GM12878 (cell line): ENCODE data around the gene IGFBP2. TPM values are rescaled to one million over a fixed set of nuclear protein-coding genes. Genes with fewer than 3 reads are reported as not detected.

ENCODE experiments used
- ATAC-seq: fragments of 200-7000 bp; cut with Tn5 transposase; 3 replicates; pipeline ENCODE4 v1.9.1; 2020; ENCODE audit warnings: mild to moderate bottlenecking, moderate library complexity
- BruUV-seq: library from RNA; stranded (reverse); fragments of 400-500 nt; replicated peaks from 2 replicates; lab custom pipeline; 2021; lab: Mats Ljungman, UMichigan
- CTCF ChIA-PET: fragments of 300-600 bp; sonication (Branson Sonifier 250); formaldehyde crosslinking; extraction: SDS; loops from one replicate; lab custom pipeline; 2021; ENCODE audit warnings: inconsistent platforms; lab: Yijun Ruan, JAX
- POLR2A ChIA-PET: fragments of 350-600 bp; formaldehyde crosslinking; extraction: SDS; loops from one replicate; lab custom pipeline; 2021; ENCODE audit warnings: inconsistent platforms; lab: Charles Lee
- RAD21 ChIA-PET: fragments of 300-600 bp; sonication (Branson Sonifier 250); formaldehyde crosslinking; loops from one replicate; lab custom pipeline; 2023; ENCODE audit warnings: antibody characterized with exemption; ENCODE audit not compliant: unreplicated experiment; lab: Charles Lee
- SMC1A ChIA-PET: fragments of 300-600 bp; sonication (Branson Sonifier 250); formaldehyde crosslinking; loops from one replicate; lab custom pipeline; 2023; ENCODE audit not compliant: unreplicated experiment, uncharacterized antibody; lab: Charles Lee
- DNase-seq: peaks from one replicate; pipeline ENCODE4 v3.0.0-alpha.2; 2011; ENCODE audit warnings: low read depth, low spot score
- FAIRE-seq: peaks from 3 replicates; lab custom pipeline; 2011; peaks lifted over from hg19 to GRCh38; lab: Jason Lieb, UNC
- H2AFZ ChIP-seq: 2 replicates; pipeline ENCODE4 v1.6.0; 2011; ENCODE audit warnings: low read depth, low read length, control low read depth; ENCODE audit not compliant: control insufficient read depth
- H3K27ac ChIP-seq: 2 replicates; pipeline ENCODE4 v1.5.1; 2011; ENCODE audit warnings: control low read depth; ENCODE audit not compliant: control insufficient read depth, insufficient read depth
- H3K27me3 ChIP-seq, 2 experiments: replicated peaks in 1 of 2; 2 replicates each; pipeline versions ENCODE4 v1.6.0 to v1.6.1; 2011; ENCODE audit warnings: low read length in 1 of 2; ENCODE audit not compliant: control insufficient read depth in 2 of 2, insufficient read depth in 2 of 2
- H3K36me3 ChIP-seq, 2 experiments: 2 replicates each; pipeline ENCODE4 v1.5.1; 2011; ENCODE audit warnings: low read length in 1 of 2; ENCODE audit not compliant: control insufficient read depth in 2 of 2, insufficient read depth in 2 of 2
- H3K4me1 ChIP-seq: 2 replicates; pipeline ENCODE4 v1.6.1; 2011; ENCODE audit warnings: mild to moderate bottlenecking, low read length, moderate library complexity, mixed read lengths; ENCODE audit not compliant: control insufficient read depth, insufficient read depth
- H3K4me2 ChIP-seq: 2 replicates; pipeline ENCODE4 v1.6.0; 2011; ENCODE audit warnings: control low read depth; ENCODE audit not compliant: control insufficient read depth, insufficient read depth
- H3K4me3 ChIP-seq: fragments of 200-600 bp; sonication (generic); 2 replicates; pipeline ENCODE4 v1.5.1; 2016
- H3K79me2 ChIP-seq: 2 replicates; pipeline ENCODE4 v1.6.0; 2011; ENCODE audit warnings: low read length; ENCODE audit not compliant: control insufficient read depth, insufficient read depth
- H3K9ac ChIP-seq: 2 replicates; pipeline ENCODE4 v1.8.0; 2011; ENCODE audit warnings: low read length, control low read depth, mixed read lengths; ENCODE audit not compliant: control insufficient read depth, insufficient read depth
- H3K9me3 ChIP-seq: replicated peaks from 3 replicates; pipeline ENCODE4 v1.5.1; 2011; ENCODE audit warnings: mild to moderate bottlenecking, low read length; ENCODE audit not compliant: control insufficient read depth, insufficient read depth
- H4K20me1 ChIP-seq: 2 replicates; pipeline ENCODE4 v1.6.0; 2011; ENCODE audit not compliant: control insufficient read depth, insufficient read depth
- EZH2 ChIP-seq: IDR thresholded peaks from 2 replicates; pipeline ENCODE4 v1.6.1; 2012; ENCODE audit warnings: low read depth, mild to moderate bottlenecking, control low read depth, inconsistent platforms, low read length, borderline replicate concordance; ENCODE audit not compliant: control insufficient read depth
- GABPA ChIP-seq: IDR thresholded peaks from 2 replicates; pipeline ENCODE4 v1.6.1; 2014; ENCODE audit warnings: antibody characterized with exemption, low read depth, mild to moderate bottlenecking, inconsistent platforms
- HDAC2 ChIP-seq: fragments of 200-600 bp; sonication (generic); IDR thresholded peaks from 2 replicates; pipeline ENCODE4 v1.6.1; 2017
- JUNB ChIP-seq: IDR thresholded peaks from 2 replicates; pipeline ENCODE4 v1.6.1; 2016; ENCODE audit warnings: antibody characterized with exemption, mild to moderate bottlenecking
- SMC3 ChIP-seq: IDR thresholded peaks from 2 replicates; pipeline ENCODE4 v1.6.1; 2011; ENCODE audit warnings: low read length, improper control_type of control experiment, borderline replicate concordance
- SP1 ChIP-seq: IDR thresholded peaks from one replicate; pipeline ENCODE4 v1.6.1; 2011; ENCODE audit warnings: low read depth, low read length
- SREBF1 ChIP-seq: IDR thresholded peaks from 2 replicates; pipeline ENCODE4 v1.6.1; 2012; ENCODE audit warnings: mild to moderate bottlenecking, low read length
- WRNIP1 ChIP-seq: IDR thresholded peaks from 2 replicates; pipeline ENCODE4 v1.6.1; 2011; ENCODE audit warnings: low read depth, low read length, improper control_type of control experiment, borderline replicate concordance
- YBX1 ChIP-seq: fragments of 450-650 bp; IDR thresholded peaks from 2 replicates; pipeline ENCODE4 v1.6.1; 2016; ENCODE audit warnings: antibody characterized with exemption
- ZSCAN29 ChIP-seq: fragments of 450-650 bp; IDR thresholded peaks from 2 replicates; pipeline ENCODE4 v1.6.1; 2017; ENCODE audit warnings: mild to moderate bottlenecking, moderate library complexity
- ZZZ3 ChIP-seq: IDR thresholded peaks from 2 replicates; pipeline ENCODE4 v1.6.1; 2011; ENCODE audit warnings: low read depth; ENCODE audit not compliant: control insufficient read depth, insufficient read length
- WGBS: methylation state at CpG from one replicate; pipeline ENCODE4 v1.1.6; 2016; ENCODE audit warnings: low lambda C conversion rate; ENCODE audit not compliant: insufficient replicate concordance, insufficient coverage; ENCODE audit errors: missing lambda C conversion rate; 5-methylcytosine and 5-hydroxymethylcytosine counted together
- in situ Hi-C: fragments of 300-500 bp; cut with MboI; formaldehyde crosslinking; loops from 9 replicates; pipeline ENCODE4 v1.14.3; 2018; ENCODE audit warnings: mixed read lengths
- intact Hi-C: fragments of 100-400 bp; cut with micrococcal nuclease; formaldehyde crosslinking; loops from one replicate; pipeline ENCODE4 v1.14.2; 2022; ENCODE audit not compliant: unreplicated experiment
- polyA plus RNA-seq, 11 experiments: library from polyadenylated mRNA; depleted of rRNA in 4 of 11; unstranded in 6 of 11; stranded (reverse) in 5 of 11; fragments of >200 nt; fragmentation: Nextera tagmentation in 4 of 11; fragmentation: Illumina TruSeq in 1 of 11; extraction: Ambion mirVana in 4 of 11; extraction: Trizol in 1 of 11; gene quantifications; 1 replicate in 1 of 11; 2 replicates in 10 of 11; pipeline versions ENCODE4 v1.2.1 to v1.2.3, GENCODE V29; 2011 to 2016; ENCODE audit warnings: inconsistent platforms in 2 of 11, missing spikeins in 2 of 11, low read depth in 1 of 11
- total RNA-seq, 4 experiments: library from RNA; depleted of rRNA in 3 of 4; stranded (reverse); fragments of >200 nt in 3 of 4; fragmentation: Illumina TruSeq in 1 of 4; extraction: Trizol in 1 of 4; gene quantifications; 2 replicates each; pipeline versions ENCODE4 v1.2.1 to v1.2.3, GENCODE V29; 2013 to 2021
- TF ChIP-seq, protein P1 (sequence below): fragments of 150-350 bp; IDR thresholded peaks from 2 replicates; pipeline ENCODE4 v1.6.1; 2016; ENCODE audit warnings: low read depth, low read length
- TF ChIP-seq, protein P2 (sequence below): IDR thresholded peaks from 2 replicates; pipeline ENCODE4 v1.6.1; 2012; ENCODE audit warnings: low read depth, low read length, improper control_type of control experiment
- TF ChIP-seq, protein P3 (sequence below): fragments of 450-650 bp; IDR thresholded peaks from 2 replicates; pipeline ENCODE4 v1.6.1; 2018; ENCODE audit warnings: borderline replicate concordance, mild to moderate bottlenecking; ENCODE audit not compliant: partially characterized antibody
- TF ChIP-seq, protein P4 (sequence below): fragments of 150-350 bp; IDR thresholded peaks from 2 replicates; pipeline ENCODE4 v1.6.1; 2014; ENCODE audit warnings: mild to moderate bottlenecking, low read depth, low read length

Gene IGFBP2
- total and polyA plus RNA-seq, 10 of the 15 experiments (the other 5 are each of a cell fraction or from before 2014, with no cell fraction given) = 0.11 to 1.5 (median 0.38) TPM; not detected in 5

DNA sequence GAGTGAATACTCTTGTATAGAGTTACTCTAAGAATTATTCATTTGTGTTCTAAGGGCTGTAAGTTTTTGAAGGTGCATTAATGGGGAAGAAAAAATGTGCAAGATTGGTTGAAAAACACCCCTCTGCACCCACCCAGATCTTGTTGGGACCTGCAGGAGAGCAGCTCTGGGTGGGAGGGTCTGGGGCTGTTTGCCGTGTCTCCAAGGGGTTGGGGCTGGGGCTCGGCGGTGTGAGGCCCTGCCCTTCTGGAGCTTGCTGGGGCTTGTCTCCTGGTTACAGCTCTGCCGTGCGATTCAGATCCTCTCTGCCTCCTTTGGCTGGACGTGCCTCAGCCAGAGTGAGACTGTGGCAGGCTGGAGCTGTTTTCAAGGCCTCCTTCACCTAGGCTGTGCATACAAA is 26.1 kb downstream of the IGFBP2 start (continued):
- TF ChIP-seq SMC3 = no peak
- TF ChIP-seq EZH2 = no peak
- TF ChIP-seq HDAC2 = no peak
- TF ChIP-seq, protein P1, sequence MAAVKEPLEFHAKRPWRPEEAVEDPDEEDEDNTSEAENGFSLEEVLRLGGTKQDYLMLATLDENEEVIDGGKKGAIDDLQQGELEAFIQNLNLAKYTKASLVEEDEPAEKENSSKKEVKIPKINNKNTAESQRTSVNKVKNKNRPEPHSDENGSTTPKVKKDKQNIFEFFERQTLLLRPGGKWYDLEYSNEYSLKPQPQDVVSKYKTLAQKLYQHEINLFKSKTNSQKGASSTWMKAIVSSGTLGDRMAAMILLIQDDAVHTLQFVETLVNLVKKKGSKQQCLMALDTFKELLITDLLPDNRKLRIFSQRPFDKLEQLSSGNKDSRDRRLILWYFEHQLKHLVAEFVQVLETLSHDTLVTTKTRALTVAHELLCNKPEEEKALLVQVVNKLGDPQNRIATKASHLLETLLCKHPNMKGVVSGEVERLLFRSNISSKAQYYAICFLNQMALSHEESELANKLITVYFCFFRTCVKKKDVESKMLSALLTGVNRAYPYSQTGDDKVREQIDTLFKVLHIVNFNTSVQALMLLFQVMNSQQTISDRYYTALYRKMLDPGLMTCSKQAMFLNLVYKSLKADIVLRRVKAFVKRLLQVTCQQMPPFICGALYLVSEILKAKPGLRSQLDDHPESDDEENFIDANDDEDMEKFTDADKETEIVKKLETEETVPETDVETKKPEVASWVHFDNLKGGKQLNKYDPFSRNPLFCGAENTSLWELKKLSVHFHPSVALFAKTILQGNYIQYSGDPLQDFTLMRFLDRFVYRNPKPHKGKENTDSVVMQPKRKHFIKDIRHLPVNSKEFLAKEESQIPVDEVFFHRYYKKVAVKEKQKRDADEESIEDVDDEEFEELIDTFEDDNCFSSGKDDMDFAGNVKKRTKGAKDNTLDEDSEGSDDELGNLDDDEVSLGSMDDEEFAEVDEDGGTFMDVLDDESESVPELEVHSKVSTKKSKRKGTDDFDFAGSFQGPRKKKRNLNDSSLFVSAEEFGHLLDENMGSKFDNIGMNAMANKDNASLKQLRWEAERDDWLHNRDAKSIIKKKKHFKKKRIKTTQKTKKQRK = no peak
- TF ChIP-seq ZZZ3 = no peak
- TF ChIP-seq, all 136 proteins: peak for 0

DNA sequence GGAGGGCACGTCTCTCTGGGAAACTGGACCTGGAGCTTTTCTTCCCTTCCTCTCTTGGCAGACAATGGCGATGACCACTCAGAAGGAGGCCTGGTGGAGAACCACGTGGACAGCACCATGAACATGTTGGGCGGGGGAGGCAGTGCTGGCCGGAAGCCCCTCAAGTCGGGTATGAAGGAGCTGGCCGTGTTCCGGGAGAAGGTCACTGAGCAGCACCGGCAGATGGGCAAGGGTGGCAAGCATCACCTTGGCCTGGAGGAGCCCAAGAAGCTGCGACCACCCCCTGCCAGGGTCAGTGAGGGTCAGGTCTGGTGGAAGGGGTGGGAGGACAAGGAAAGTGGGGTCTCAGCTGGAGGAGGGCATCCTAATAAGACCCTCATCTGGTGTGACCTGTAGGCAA is 27.3 kb downstream of the IGFBP2 start:
- ATAC-seq = no peak
- SMC1A ChIA-PET = interaction anchor here (1.3 to 12.7 kb wide), 4 partner anchors 39 to 439 kb away, joined by 4 to 226 read pairs (median 4); no protein-coding TSS in a partner anchor
- Histone ChIP-seq H3K9ac (no peak overlapping the region), H4K20me1 (no peaks in the 10 kb centered on the region), H3K4me1 (no peaks in the 10 kb centered on the region), H3K79me2 (no peaks in the 10 kb centered on the region), H3K36me3 (no peaks in the 10 kb centered on the region), H3K27ac (no peak overlapping the region), H3K9me3 (no peaks in the 10 kb centered on the region), H2AFZ (no peak overlapping the region), H3K4me2 (no peak overlapping the region), H3K27me3 (no peaks in the 10 kb centered on the region), H3K4me3 (no peak overlapping the region)
- RAD21 ChIA-PET = interaction anchor here (12.2 kb wide), 1 partner anchor 140 kb away, joined by 239 read pairs; no protein-coding TSS in a partner anchor
- BruUV-seq = no TSS peak
- 42% methylated on average over 10 of the region's 10 CpGs for WGBS
- in situ Hi-C loops = loop anchor here (10.0 kb wide), 2 partner anchors 446 to 716 kb away; no protein-coding TSS in a partner anchor
- no peak for FAIRE-seq
- TF ChIP-seq YBX1 = no peak
- no peak for TF ChIP-seq SMC3
- TF ChIP-seq, protein P2, sequence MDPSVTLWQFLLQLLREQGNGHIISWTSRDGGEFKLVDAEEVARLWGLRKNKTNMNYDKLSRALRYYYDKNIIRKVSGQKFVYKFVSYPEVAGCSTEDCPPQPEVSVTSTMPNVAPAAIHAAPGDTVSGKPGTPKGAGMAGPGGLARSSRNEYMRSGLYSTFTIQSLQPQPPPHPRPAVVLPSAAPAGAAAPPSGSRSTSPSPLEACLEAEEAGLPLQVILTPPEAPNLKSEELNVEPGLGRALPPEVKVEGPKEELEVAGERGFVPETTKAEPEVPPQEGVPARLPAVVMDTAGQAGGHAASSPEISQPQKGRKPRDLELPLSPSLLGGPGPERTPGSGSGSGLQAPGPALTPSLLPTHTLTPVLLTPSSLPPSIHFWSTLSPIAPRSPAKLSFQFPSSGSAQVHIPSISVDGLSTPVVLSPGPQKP = no peak
- TF ChIP-seq ZSCAN29 = no peak
- no peak for TF ChIP-seq JUNB
- no peak for TF ChIP-seq WRNIP1
- no peak for TF ChIP-seq SP1
- TF ChIP-seq, protein P3, sequence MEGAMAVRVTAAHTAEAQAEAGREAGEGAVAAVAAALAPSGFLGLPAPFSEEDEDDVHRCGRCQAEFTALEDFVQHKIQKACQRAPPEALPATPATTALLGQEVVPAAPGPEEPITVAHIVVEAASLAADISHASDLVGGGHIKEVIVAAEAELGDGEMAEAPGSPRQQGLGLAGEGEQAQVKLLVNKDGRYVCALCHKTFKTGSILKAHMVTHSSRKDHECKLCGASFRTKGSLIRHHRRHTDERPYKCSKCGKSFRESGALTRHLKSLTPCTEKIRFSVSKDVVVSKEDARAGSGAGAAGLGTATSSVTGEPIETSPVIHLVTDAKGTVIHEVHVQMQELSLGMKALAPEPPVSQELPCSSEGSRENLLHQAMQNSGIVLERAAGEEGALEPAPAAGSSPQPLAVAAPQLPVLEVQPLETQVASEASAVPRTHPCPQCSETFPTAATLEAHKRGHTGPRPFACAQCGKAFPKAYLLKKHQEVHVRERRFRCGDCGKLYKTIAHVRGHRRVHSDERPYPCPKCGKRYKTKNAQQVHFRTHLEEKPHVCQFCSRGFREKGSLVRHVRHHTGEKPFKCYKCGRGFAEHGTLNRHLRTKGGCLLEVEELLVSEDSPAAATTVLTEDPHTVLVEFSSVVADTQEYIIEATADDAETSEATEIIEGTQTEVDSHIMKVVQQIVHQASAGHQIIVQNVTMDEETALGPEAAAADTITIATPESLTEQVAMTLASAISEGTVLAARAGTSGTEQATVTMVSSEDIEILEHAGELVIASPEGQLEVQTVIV = no peak
- TF ChIP-seq, protein P4, sequence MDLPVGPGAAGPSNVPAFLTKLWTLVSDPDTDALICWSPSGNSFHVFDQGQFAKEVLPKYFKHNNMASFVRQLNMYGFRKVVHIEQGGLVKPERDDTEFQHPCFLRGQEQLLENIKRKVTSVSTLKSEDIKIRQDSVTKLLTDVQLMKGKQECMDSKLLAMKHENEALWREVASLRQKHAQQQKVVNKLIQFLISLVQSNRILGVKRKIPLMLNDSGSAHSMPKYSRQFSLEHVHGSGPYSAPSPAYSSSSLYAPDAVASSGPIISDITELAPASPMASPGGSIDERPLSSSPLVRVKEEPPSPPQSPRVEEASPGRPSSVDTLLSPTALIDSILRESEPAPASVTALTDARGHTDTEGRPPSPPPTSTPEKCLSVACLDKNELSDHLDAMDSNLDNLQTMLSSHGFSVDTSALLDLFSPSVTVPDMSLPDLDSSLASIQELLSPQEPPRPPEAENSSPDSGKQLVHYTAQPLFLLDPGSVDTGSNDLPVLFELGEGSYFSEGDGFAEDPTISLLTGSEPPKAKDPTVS = no peak
- no peak for TF ChIP-seq GABPA
- TF ChIP-seq SREBF1 = no peak
- POLR2A ChIA-PET = no interaction called here
- CTCF ChIA-PET = interaction anchor here (1.1 to 14.2 kb wide), 3 partner anchors 14 to 138 kb away, joined by 3 to 475 read pairs (median 4); no protein-coding TSS in a partner anchor
- no peak for DNase-seq
- intact Hi-C loops = loop anchor here (10.0 kb wide), 3 partner anchors 246 to 626 kb away; partner anchors contain the start of gene SMARCAL1
